GM10266 (cell line): ENCODE measurements around the gene TM4SF20.

Source experiments
- DNase-seq: peaks from one replicate; pipeline ENCODE4 v3.0.0; 2012; ENCODE audit errors: extremely low spot score
- CTCF ChIP-seq: IDR thresholded peaks from 2 replicates; pipeline ENCODE4 v1.5.1; 2012; ENCODE audit warnings: mild to moderate bottlenecking, low read depth; ENCODE audit not compliant: control insufficient read depth, insufficient read depth; ENCODE audit errors: missing control alignments

Gene TM4SF20

DNA sequence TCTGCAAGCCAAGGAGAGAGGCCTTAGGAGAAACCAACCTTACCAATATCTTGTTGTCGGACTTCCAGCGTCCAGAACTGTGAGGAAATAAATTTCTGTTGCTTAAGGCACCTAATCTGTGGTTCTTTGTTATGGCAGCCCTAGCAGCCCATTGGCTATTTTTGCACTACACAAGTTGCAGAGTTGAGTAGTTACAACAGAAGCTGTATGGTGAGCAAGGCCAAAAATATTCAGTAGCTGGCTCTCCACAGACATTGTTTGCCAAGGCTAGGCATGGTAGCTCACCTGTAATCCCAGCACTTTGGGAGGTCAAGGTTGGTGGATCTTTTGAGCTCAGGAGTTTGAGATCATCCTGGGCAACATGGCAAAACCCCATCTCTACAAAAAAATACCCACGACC, 35.7 kb upstream of the TM4SF20 start:
- no peak for DNase-seq
- TF ChIP-seq CTCF: no peak

DNA sequence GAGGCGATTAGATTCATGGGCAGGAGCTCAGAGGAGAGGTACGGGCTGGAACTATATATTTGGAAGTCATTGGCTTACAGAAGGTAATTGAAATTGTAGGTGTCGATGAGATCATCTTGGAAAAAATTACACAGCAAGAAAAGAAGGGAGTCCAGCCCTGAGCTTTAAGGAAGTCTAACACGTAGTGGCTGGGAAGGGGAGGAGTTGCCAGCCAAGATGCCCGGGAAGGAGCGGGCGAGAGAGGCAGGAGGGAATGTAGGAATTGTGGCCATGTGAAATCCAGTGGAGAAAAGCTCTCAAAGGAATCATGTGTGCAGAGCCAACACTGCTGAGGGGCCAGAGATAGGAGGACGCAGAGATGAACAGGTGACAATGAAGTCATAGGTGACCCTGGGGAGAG, 34.3 kb upstream of the TM4SF20 start:
- TF ChIP-seq CTCF: no peak
- DNase-seq: no peak

DNA sequence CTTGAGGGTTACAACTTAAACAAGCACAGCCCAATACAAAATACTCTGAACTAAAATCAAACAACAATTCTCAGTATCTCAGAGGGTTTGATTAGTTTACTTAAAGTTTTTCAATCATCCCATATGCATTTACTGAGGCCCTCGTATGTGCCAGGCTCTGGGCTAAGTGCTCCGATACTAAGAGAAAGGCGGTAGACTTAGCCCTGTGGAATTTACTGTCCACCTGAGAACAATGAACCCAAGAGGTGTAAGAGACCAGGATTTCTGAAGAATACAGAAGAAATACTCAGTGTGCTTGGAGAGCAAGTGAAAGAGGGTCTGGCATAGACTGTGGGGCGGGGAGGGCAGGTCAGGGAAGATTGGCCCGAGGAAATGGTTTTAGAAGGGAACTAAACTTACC, 33.8 kb upstream of the TM4SF20 start:
- TF ChIP-seq CTCF: no peak

DNA sequence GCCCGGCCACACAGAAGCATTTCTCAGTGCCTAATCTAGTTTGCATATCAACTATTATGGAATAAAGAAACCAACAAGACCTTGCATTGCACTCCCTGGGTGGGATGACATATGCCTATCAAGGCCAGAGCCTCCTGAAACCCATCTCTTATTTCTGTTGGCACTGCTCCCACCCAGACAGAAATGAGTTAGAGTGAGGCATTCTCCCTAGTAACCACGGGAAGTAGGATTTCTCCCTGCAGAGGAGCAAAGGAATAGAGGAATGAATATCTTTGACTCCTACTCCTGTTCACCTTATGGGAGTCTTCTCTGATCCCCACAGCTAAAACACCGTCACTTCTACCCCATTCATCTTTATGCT, 32.9 kb upstream of the TM4SF20 start:
- TF ChIP-seq CTCF: no peak
- DNase-seq: no peak

More for the DNA sequence above, 33.8 kb upstream of the TM4SF20 start:
- DNase-seq: no peak

- no peak for TF ChIP-seq CTCF
Observed at GRCh38 chr2:227411320-227411989, 32.3 kb upstream of the TM4SF20 start.

DNA sequence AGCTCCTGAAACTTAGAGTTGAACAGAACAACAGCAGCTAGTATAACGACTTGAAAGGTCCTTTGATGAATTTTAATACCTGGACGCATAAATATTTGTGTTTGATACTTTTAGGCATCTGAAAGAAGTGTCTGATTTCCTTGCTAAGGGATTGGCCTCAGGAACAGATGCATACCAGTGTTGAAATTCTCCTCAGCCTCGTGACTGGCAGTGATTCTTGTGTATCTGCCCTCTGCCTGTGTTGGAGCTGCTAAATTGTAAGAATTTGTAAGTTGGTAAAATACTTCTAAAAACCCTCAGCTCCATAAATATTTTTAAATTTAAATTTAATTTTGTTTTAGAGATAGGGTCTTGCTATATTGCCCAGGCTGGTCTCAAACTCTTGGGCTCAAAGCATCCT, 31.1 kb upstream of the TM4SF20 start:
- no peak for TF ChIP-seq CTCF
- DNase-seq: no peak

More at GRCh38 chr2:227411320-227411989, 32.3 kb upstream of the TM4SF20 start:
- DNase-seq: peak; percentile 51

DNA sequence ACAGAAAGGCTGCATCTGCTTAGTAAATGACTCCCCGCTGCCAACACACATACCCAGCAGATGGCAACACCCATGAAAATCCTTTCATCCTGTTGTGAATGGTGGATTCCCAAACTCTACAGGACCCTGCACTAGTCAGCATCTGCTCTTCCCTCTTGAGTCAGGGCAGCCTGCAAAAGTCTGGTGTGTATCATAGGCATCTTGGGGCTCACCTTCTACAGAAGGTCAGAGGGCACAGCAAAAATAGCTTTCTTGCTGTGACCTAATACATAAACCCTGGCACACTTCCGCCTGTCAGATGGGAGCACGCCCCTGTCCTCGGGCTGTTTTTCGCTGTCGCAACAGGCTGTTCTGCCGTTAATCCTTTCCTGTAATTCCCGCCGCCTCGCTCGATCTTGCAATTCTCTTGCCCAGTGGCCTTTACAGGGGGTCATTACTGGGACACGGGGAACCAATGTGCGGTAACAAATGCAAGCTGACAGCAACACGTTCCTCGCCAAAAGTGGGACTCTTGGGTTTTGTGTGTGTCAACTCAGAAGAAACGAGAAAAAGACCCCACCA, 28.6 kb upstream of the TM4SF20 start:
- DNase-seq: no peak

More for the DNA sequence above, 28.6 kb upstream of the TM4SF20 start:
- no peak for TF ChIP-seq CTCF
